CD4-positive, alpha-beta T cell treated with Interleukin-4 for 1 hour (primary cell): Measurements from ENCODE around the gene FANCL.
"Not testable (repeated sequence)": the region's sequence is repeated elsewhere in the genome, so short reads cannot be mapped to it uniquely, and the experiment has no call there.

ENCODE experiments used
- DNase-seq, 2 donors: peaks; one replicate each; pipeline ENCODE4 v3.0.0-alpha.2; 2020 to 2022

The FANCL gene

GRCh38 chr2:58138396-58139030 lies 102.6 kb downstream of the FANCL start:
- DNase-seq, result no peak

DNA sequence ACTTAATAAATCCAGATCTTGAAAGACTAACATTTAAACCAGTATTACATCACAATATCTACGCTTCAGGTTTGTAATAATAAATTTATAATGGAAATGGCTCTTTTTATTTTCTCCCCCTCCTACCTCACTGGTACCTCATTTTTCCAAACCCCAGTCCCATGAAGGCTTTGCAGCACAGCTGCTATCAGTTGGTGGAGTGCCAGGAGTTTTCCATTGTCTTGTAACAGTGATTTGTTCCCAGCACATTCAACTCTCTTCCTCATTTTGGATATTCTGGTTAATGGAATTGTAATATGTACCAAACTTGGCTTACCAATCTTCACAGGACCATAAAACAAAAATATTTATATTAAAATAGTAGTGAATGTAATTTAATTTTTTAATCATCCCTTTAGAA lies 103.3 kb downstream of the FANCL start:
- DNase-seq, result no peak

GRCh38 chr2:58137221-58137620 lies 103.9 kb downstream of the FANCL start:
- no peak for DNase-seq

DNA sequence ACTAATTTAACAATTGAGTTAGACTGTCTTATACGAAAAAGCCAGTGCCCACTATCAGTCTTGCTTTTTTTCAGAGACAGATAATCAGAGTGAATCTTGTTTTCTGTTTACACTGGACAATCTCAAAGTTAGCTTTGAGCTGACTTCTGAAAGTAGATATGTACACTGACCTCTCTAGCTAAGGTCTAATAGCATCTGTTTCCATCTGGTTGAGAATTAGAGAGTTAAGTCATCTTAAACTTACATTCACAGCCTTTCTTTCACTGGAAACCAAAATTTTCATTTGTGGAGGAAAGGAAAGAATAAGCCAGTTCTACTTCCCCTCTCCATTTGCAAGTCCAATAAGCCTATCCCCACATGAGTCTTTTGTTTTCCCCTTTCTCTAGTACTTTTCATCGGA lies 105.3 kb downstream of the FANCL start:
- DNase-seq, result no peak

GRCh38 chr2:58133395-58133794 lies 107.7 kb downstream of the FANCL start:
- DNase-seq, result no peak

GRCh38 chr2:58131191-58132011 lies 109.7 kb downstream of the FANCL start:
- no peak for DNase-seq

- DNase-seq, result no peak
Observed at GRCh38 chr2:58130238-58130637, 110.9 kb downstream of the FANCL start.

GRCh38 chr2:58127111-58127510 lies 114.0 kb downstream of the FANCL start:
- DNase-seq, result no peak

GRCh38 chr2:58122540-58122939 lies 118.6 kb downstream of the FANCL start:
- DNase-seq, result no peak

GRCh38 chr2:58122040-58122439 lies 119.1 kb downstream of the FANCL start:
- no peak for DNase-seq

DNA sequence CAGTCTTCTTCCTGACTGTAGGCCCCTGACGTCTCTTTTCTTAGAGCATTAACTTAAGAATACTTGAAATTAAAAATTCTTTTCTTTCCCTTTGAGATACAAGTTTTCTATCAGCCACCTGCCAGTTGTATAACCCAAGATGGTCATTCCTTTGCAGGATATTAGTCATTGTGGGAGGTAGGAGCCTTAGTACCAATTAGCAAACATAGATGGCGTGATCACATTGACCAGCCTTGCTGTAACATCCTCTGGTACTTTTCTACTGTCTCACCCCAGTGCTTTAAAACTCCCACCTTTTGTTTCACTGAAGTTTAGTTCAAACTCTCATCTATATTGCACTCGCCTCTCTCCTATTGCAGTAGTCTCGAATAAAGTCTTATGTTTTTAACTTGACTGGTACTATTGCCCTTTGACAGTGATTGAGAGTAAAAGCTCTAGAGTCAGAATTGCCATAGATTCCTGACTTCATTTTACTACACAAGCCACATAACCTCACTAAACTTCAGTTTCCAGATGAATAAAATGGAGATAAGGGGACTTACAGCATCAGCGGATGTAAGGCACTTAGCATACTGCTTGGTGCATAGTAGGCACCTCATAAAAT lies 120.4 kb downstream of the FANCL start:
- no peak for DNase-seq

DNA sequence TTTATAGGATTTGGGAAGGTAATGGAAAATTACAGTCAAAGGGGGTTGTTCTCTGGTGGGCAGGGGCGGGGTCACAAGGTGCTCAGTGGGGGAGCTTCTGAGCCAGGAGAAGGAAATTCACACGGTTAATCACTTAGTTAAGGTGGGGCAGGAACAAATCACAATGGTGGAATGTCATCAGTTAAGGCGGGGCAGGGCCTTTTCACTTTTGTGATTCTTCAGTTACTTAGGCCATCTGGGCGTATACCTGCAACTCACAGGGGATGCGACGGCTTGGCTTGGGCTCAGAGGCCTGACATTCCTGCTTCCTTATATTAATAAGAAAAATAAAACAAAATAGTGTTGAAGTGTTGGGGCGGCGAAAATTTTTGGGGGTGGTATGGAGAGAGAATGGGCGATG lies 127.6 kb downstream of the FANCL start:
- DNase-seq, result not testable (repeated sequence)

- DNase-seq, result no peak
Observed at GRCh38 chr2:58110765-58111164, 130.4 kb downstream of the FANCL start.

DNA sequence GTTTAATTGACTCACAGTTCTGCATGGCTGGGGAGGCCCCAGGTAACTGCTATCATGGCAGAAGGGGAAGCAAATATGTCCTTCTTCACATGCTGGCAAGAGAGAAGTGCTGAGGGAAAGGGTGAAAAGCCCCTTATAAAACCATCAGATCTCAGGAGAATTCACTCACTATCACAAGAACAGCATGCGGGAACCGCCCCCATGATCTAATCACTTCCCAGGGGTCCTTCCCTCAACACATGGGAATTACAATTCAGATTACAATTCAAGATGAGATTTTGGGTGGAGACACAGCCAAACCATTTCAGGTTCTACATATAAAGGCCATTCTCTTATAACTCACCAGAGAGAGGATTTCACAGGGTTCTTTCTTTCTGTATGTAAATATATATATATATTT lies 131.6 kb downstream of the FANCL start:
- DNase-seq, result no peak
